NT2/D1 (cell line): ENCODE results near the gene SCG5.
"Not testable (repeated sequence)": the region's sequence is repeated elsewhere in the genome, so short reads cannot be mapped to it uniquely, and the experiment has no call there.

ENCODE experiments used
- SUZ12 ChIP-seq: IDR thresholded peaks from 2 replicates; pipeline ENCODE4 v1.6.1; 2011; ENCODE audit not compliant: insufficient read length, insufficient read depth; ENCODE audit errors: extremely low read depth
- YY1 ChIP-seq: IDR thresholded peaks from 2 replicates; pipeline ENCODE4 v1.6.1; 2011; ENCODE audit not compliant: insufficient read length, insufficient read depth
- ZNF274 ChIP-seq: IDR thresholded peaks from 2 replicates; pipeline ENCODE4 v1.6.1; 2011; ENCODE audit warnings: mild to moderate bottlenecking, low read depth, low read length

GRCh38 chr15:32615871-32616426, 25.6 kb upstream of the SCG5 start:
- not testable (repeated sequence) for TF ChIP-seq ZNF274, SUZ12, YY1
